Nephron (organoid): ENCODE results near the gene NPR3.

Experiments
- H3K27ac Mint-ChIP-seq, 3 experiments: 2 replicates each; pipeline ENCODE4 v1.8.0; 2020; ENCODE audit warnings: mixed read lengths in 3 of 3, mild to moderate bottlenecking in 2 of 3, moderate library complexity in 1 of 3
- H3K27me3 Mint-ChIP-seq: 2 replicates; pipeline ENCODE4 v1.8.0; 2021; ENCODE audit warnings: low read depth, mild to moderate bottlenecking, moderate library complexity, mixed read lengths
- H3K36me3 Mint-ChIP-seq: 2 replicates; pipeline ENCODE4 v1.8.0; 2020; ENCODE audit warnings: low read depth, mixed read lengths
- H3K4me1 Mint-ChIP-seq: 2 replicates; pipeline ENCODE4 v1.8.0; 2020; ENCODE audit warnings: mixed read lengths
- H3K4me3 Mint-ChIP-seq, 3 experiments: 2 replicates each; pipeline ENCODE4 v1.8.0; 2020; ENCODE audit warnings: mild to moderate bottlenecking in 3 of 3, mixed read lengths in 3 of 3, moderate library complexity in 2 of 3
- H3K9me3 Mint-ChIP-seq: 2 replicates; pipeline ENCODE4 v1.8.0; 2020; ENCODE audit warnings: mixed read lengths
- TF ChIP-seq, protein P1 (sequence below), 3 experiments: fragments of 200-600 bp; sonication (generic); IDR thresholded peaks; one replicate each; pipeline ENCODE4 v1.5.0; 2021; ENCODE audit warnings: antibody characterized with exemption in 3 of 3; ENCODE audit not compliant: unreplicated experiment in 3 of 3

NPR3 gene

DNA sequence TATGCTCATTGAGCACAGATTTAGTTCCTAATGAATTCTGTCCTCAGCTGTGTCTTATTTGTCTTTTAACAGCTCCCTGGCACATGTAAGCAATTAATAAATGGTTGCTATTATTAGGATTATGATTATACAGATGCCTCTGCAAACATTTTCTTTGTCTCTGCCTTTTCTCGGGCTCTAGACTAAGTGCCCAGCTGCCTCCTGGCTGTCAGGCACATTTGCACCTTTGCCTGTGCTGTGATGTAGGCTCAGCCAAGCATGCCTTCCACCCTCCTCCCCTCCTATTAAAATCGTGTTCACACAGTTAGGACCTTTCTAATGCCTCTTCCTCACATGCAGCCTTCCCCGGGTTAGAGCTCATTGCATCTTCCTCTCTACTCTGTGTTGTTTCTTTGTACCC lies 25.7 kb downstream of the NPR3 start:
- H3K4me3 Mint-ChIP-seq: no peak overlapping the region
- peaks cover under 1% of the 10 kb centered on the region for H3K27me3 Mint-ChIP-seq
- no peak overlapping the region for H3K27ac Mint-ChIP-seq
- peaks cover 14% of the 10 kb centered on the region for H3K4me1 Mint-ChIP-seq
- H3K9me3 Mint-ChIP-seq: peaks cover 3% of the 10 kb centered on the region
- TF ChIP-seq, protein P1, sequence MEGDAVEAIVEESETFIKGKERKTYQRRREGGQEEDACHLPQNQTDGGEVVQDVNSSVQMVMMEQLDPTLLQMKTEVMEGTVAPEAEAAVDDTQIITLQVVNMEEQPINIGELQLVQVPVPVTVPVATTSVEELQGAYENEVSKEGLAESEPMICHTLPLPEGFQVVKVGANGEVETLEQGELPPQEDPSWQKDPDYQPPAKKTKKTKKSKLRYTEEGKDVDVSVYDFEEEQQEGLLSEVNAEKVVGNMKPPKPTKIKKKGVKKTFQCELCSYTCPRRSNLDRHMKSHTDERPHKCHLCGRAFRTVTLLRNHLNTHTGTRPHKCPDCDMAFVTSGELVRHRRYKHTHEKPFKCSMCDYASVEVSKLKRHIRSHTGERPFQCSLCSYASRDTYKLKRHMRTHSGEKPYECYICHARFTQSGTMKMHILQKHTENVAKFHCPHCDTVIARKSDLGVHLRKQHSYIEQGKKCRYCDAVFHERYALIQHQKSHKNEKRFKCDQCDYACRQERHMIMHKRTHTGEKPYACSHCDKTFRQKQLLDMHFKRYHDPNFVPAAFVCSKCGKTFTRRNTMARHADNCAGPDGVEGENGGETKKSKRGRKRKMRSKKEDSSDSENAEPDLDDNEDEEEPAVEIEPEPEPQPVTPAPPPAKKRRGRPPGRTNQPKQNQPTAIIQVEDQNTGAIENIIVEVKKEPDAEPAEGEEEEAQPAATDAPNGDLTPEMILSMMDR (IDR thresholded peaks at IDR 0.05; ENCODE audit: unreplicated experiment in 3 of 3): no peak
- H3K36me3 Mint-ChIP-seq: peaks cover 3% of the 10 kb centered on the region

DNA sequence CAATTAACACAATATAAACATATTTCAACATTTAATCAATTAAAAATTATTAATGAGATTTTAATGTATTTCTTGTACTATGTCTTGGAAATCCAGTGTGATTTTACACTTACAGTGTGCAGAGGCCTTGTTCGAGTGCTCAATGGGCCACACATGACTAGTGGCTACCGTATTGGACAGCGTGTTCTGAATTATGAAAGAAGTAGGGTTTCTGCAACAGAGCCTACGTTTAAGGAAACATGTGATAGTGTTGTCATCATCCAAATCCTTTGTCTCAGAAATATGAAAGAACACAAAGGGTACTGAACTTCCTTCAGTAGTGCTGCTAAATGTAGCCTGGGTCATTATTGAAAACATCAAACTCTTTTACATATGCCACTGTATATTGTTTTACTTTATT lies 29.5 kb downstream of the NPR3 start:
- TF ChIP-seq, protein P1 (IDR thresholded peaks at IDR 0.05; ENCODE audit: unreplicated experiment in 3 of 3): no peak
- Mint-ChIP-seq H3K27ac (no peak overlapping the region), H3K36me3 (peaks cover 3% of the 10 kb centered on the region), H3K4me1 (peaks cover 6% of the 10 kb centered on the region), H3K9me3 (no peaks in the 10 kb centered on the region), H3K27me3 (peaks cover 11% of the 10 kb centered on the region), H3K4me3 (no peak overlapping the region)

DNA sequence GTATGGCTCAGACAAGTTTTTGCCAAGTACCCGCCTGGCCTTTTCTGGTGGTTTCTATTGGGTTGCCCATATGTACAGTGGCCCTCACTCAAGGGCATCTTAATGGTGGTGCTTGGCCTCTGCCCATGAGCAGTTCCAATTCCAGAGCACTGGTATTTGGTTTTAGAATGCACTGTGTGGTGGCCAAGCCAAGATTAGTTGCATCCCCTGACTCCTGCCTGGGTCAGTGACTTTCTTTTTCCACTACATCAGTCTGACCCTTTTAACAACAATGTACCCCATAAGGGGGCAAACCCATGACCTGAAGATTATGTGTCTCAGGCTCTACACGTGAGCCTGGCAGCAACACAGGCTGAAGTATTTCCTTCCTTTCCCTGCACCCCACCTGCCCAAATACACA lies 34.2 kb downstream of the NPR3 start:
- Mint-ChIP-seq H3K27me3 (peaks cover 20% of the 10 kb centered on the region), H3K36me3 (peaks cover 7% of the 10 kb centered on the region), H3K9me3 (peaks cover 13% of the 10 kb centered on the region), H3K27ac (no peak overlapping the region), H3K4me1 (no peaks in the 10 kb centered on the region), H3K4me3 (no peak overlapping the region)
- TF ChIP-seq, protein P1 (IDR thresholded peaks at IDR 0.05; ENCODE audit: unreplicated experiment in 3 of 3): no peak

DNA sequence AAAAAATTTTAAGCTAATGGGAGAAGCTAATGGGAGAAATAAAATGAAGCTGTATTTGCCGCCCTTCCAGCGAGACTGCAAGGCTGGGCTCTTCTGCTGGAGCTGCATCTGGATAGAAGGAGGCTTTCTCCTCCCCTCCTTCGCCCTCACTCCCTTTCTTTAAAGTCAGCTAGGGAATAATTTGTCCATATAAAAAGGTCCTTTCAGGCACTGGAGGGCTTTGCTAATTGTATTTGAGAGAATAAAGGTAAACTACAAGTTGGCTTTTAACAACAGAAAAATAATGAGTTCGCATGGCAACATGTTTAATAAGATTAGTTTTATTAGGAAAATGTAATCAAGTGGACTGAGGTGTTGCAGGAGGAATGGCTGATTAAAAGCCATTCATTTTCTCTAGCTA lies 41.3 kb downstream of the NPR3 start:
- TF ChIP-seq, protein P1 (IDR thresholded peaks at IDR 0.05; ENCODE audit: unreplicated experiment in 3 of 3): no peak
- no peak overlapping the region for H3K27ac Mint-ChIP-seq
- H3K4me1 Mint-ChIP-seq: no peaks in the 10 kb centered on the region
- no peak overlapping the region for H3K4me3 Mint-ChIP-seq
- H3K9me3 Mint-ChIP-seq: peaks cover 21% of the 10 kb centered on the region
- H3K27me3 Mint-ChIP-seq: peaks cover 9% of the 10 kb centered on the region
- peaks cover 7% of the 10 kb centered on the region for H3K36me3 Mint-ChIP-seq

DNA sequence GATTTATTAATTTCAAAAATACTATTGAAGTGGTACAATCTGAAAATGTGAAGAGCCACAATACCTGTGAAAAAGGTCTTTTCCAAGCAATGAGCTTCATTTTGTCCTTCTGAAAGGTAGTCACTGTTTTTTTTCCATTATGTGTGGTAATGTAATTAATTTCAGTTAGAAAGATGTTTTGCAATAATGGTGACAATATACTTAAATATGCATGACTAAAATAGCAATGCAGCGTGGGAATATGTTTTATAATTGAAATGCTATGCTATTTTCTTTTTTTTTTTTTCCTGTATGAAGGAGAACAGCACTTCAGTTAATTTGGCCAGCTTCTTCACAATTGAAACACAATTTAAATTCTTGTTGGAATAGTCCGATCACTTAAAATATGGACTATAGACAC lies 41.9 kb downstream of the NPR3 start:
- Mint-ChIP-seq H3K4me1 (no peaks in the 10 kb centered on the region), H3K9me3 (peaks cover 20% of the 10 kb centered on the region), H3K4me3 (no peak overlapping the region), H3K27me3 (peaks cover 9% of the 10 kb centered on the region), H3K27ac (no peak overlapping the region), H3K36me3 (peaks cover 7% of the 10 kb centered on the region)
- TF ChIP-seq, protein P1 (IDR thresholded peaks at IDR 0.05; ENCODE audit: unreplicated experiment in 3 of 3): no peak

DNA sequence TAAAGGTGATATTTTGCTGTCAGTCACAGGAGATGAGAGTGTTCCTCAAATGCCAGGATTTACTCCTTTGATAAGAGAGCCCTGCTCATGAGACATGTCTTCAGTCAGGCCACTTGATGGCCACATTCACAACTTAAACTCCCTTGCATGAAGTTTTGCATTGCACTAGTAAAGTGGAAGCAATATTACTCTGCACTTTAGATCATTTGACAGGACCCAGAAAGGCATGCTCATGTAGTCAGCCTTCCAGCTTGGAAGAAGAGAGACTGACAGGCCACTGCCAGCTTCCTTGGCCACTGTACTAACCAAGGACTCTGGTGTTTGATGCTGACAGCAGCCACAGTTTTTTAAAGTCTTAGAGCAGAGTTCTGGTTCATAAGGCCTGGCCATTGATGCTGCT lies 42.6 kb downstream of the NPR3 start:
- TF ChIP-seq, protein P1 (IDR thresholded peaks at IDR 0.05; ENCODE audit: unreplicated experiment in 3 of 3): no peak
- Mint-ChIP-seq H3K4me3 (no peak overlapping the region), H3K27me3 (peaks cover 1% of the 10 kb centered on the region), H3K27ac (peak overlapping the region; percentile 63 to 84 (median 72)), H3K9me3 (peaks cover 20% of the 10 kb centered on the region), H3K36me3 (peaks cover 7% of the 10 kb centered on the region), H3K4me1 (no peaks in the 10 kb centered on the region)
